B cell (primary cell): ENCODE measurements around the gene ATN1. TPM values are rescaled to one million over a fixed set of nuclear protein-coding genes. Genes with fewer than 3 reads are reported as not detected.

Experiments
- ATAC-seq: fragments of 200-7000 bp; cut with Tn5 transposase; one replicate; pipeline ENCODE4 v1.10.0; 2021; ENCODE audit warnings: low read depth, mild to moderate bottlenecking, moderate number of reproducible peaks, moderate library complexity
- CTCF ChIA-PET: fragments of 350-600 bp; sonication (Branson Sonifier 250); formaldehyde crosslinking; loops from one replicate; lab custom pipeline; 2021; ENCODE audit warnings: antibody characterized with exemption, inconsistent platforms; lab: Charles Lee
- POLR2A ChIA-PET: fragments of 350-600 bp; sonication (Branson Sonifier 250); formaldehyde crosslinking; loops from one replicate; lab custom pipeline; 2021; ENCODE audit warnings: antibody characterized with exemption; lab: Charles Lee
- DNase-seq: peaks from one replicate; pipeline ENCODE4 v3.0.0; 2013
- H2AFZ ChIP-seq: 2 replicates; pipeline ENCODE4 v1.6.1; 2012; ENCODE audit warnings: mild to moderate bottlenecking, low read depth, low read length; ENCODE audit not compliant: insufficient read depth, poor library complexity, severe bottlenecking
- H3K27ac ChIP-seq, 2 donors: 1 replicate in 1 of 2; 2 replicates in 1 of 2; pipeline ENCODE4 v1.5.1; 2012 to 2013; ENCODE audit warnings: low read length in 2 of 2, mild to moderate bottlenecking in 2 of 2, moderate library complexity in 1 of 2
- H3K27me3 ChIP-seq, 4 experiments: fragments of 200-600 bp in 1 of 4; sonication (generic) in 1 of 4; replicated peaks in 1 of 4; 1 replicate in 2 of 4; 2 replicates in 2 of 4; pipeline versions ENCODE4 v1.6.1 to v1.7.0; 2013 to 2016; ENCODE audit warnings: low read length in 3 of 4, mild to moderate bottlenecking in 2 of 4, mixed read lengths in 1 of 4, moderate library complexity in 1 of 4; ENCODE audit not compliant: insufficient read depth in 4 of 4, control insufficient read depth in 3 of 4; ENCODE audit errors: control extremely low read depth in 1 of 4
- H3K36me3 ChIP-seq, 2 experiments: replicated peaks in 1 of 2; 1 replicate in 1 of 2; 2 replicates in 1 of 2; pipeline versions ENCODE4 v1.6.1 to v1.7.1; 2013; ENCODE audit warnings: low read length in 1 of 2; ENCODE audit not compliant: insufficient read depth in 2 of 2, control insufficient read depth in 1 of 2; ENCODE audit errors: control extremely low read depth in 1 of 2, extremely low read depth in 1 of 2
- H3K4me1 ChIP-seq, 2 donors: fragments of 200-600 bp in 1 of 2; sonication (generic) in 1 of 2; 1 replicate in 1 of 2; 2 replicates in 1 of 2; pipeline versions ENCODE4 v1.5.1 to v1.6.1; 2013 to 2017; ENCODE audit warnings: low read length in 2 of 2; ENCODE audit not compliant: control insufficient read depth in 2 of 2, insufficient read depth in 2 of 2
- H3K4me2 ChIP-seq: replicated peaks from 2 replicates; pipeline ENCODE3; 2012; ENCODE audit warnings: mild to moderate bottlenecking, low read depth, low read length; ENCODE audit not compliant: poor library complexity, severe bottlenecking
- H3K4me3 ChIP-seq, 5 experiments: fragments of 200-600 bp in 1 of 5; sonication (generic) in 1 of 5; 1 replicate in 3 of 5; 2 replicates in 2 of 5; pipeline versions ENCODE4 v1.5.1 to v1.7.0; 2011 to 2016; ENCODE audit warnings: low read length in 4 of 5, mild to moderate bottlenecking in 4 of 5, low read depth in 2 of 5, control low read depth in 1 of 5, moderate library complexity in 1 of 5; ENCODE audit not compliant: insufficient read depth in 1 of 5; ENCODE audit errors: control extremely low read depth in 1 of 5, extremely low read depth in 1 of 5
- H3K79me2 ChIP-seq: fragments of 200-600 bp; sonication (generic); one replicate; pipeline ENCODE4 v1.6.0; 2016; ENCODE audit warnings: low read length; ENCODE audit not compliant: control insufficient read depth, insufficient read depth
- H3K9ac ChIP-seq: fragments of 200-600 bp; sonication (generic); 2 replicates; pipeline ENCODE4 v1.6.1; 2017; ENCODE audit warnings: mild to moderate bottlenecking, low read length, moderate library complexity
- H3K9me3 ChIP-seq, 3 donors: one replicate each; pipeline versions ENCODE4 v1.6.1 to v1.7.1; 2013; ENCODE audit warnings: low read length in 2 of 3; ENCODE audit not compliant: control insufficient read depth in 2 of 3, insufficient read depth in 1 of 3; ENCODE audit errors: control extremely low read depth in 1 of 3
- H4K20me1 ChIP-seq: 2 replicates; pipeline ENCODE4 v1.6.0; 2012; ENCODE audit warnings: mild to moderate bottlenecking, low read length; ENCODE audit not compliant: insufficient read depth, control insufficient read depth, poor library complexity, severe bottlenecking
- H3K27ac Mint-ChIP-seq: one replicate; pipeline ENCODE4 v1.8.0; 2021; ENCODE audit warnings: mixed read lengths
- H3K27me3 Mint-ChIP-seq: one replicate; pipeline ENCODE4 v1.8.0; 2021; ENCODE audit warnings: mixed read lengths
- H3K4me1 Mint-ChIP-seq: one replicate; pipeline ENCODE4 v1.8.0; 2021; ENCODE audit warnings: mixed read lengths
- H3K4me3 Mint-ChIP-seq: one replicate; pipeline ENCODE4 v1.8.0; 2021; ENCODE audit warnings: mixed read lengths
- H3K9me3 Mint-ChIP-seq: one replicate; pipeline ENCODE4 v1.8.0; 2022; ENCODE audit warnings: mixed read lengths; ENCODE audit not compliant: insufficient read depth
- CTCF ChIP-seq: fragments of 200-600 bp; IDR thresholded peaks from one replicate; pipeline ENCODE4 v1.8.0; 2022; ENCODE audit warnings: antibody characterized with exemption, mild to moderate bottlenecking
- EZH2 ChIP-seq: IDR thresholded peaks from 2 replicates; pipeline ENCODE4 v1.6.1; 2012; ENCODE audit warnings: borderline replicate concordance, low read depth, mild to moderate bottlenecking, moderate library complexity, low read length; ENCODE audit not compliant: insufficient read depth, poor library complexity, severe bottlenecking
- WGBS: methylation state at CpG from one replicate; pipeline ENCODE4 v1.1.5; 2013; ENCODE audit warnings: missing lambda C conversion rate; ENCODE audit not compliant: insufficient coverage; 5-methylcytosine and 5-hydroxymethylcytosine counted together
- intact Hi-C: fragments of 100-400 bp; cut with micrococcal nuclease; formaldehyde crosslinking; loops from one replicate; pipeline ENCODE4 v1.10.0; 2022
- polyA plus RNA-seq: library from polyadenylated mRNA; depleted of rRNA; stranded (reverse); fragments of >200 nt; gene quantifications from 2 replicates; pipeline ENCODE4 v1.2.3, GENCODE V29; 2012
- total RNA-seq, 2 donors: library from RNA; stranded (reverse); fragments of 120-200 nt in 1 of 2; gene quantifications; 1 replicate in 1 of 2; 2 replicates in 1 of 2; pipeline versions ENCODE4 v1.2.3 to v1.2.4, GENCODE V29; 2013 to 2022

The ATN1 gene
- total and polyA plus RNA-seq, 2 donors (not counting 1 experiment from before 2014, with no cell fraction given), result 21.0 to 50.8 TPM

DNA sequence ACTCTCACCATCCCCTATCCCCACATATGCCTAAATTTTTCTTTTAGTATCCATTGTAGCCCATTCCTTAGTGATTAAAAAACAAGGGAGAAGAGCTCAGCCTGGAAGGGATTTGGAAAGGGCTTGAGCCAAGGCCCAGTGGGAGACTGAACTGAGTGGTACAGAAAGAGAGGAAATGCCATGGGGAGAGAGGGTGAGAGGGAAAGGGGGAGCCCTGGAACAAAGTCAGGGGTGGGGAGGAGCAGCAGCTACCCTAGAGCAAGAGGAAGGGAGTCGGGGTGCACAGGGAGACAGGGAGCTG, 2.6 kb upstream of the ATN1 start:
- Mint-ChIP-seq H3K9me3 (no peaks in the 10 kb centered on the region), H3K4me1 (peaks cover 63% of the 10 kb centered on the region), H3K27me3 (no peaks in the 10 kb centered on the region), H3K27ac (peak overlapping the region; percentile 20), H3K4me3 (peak overlapping the region; percentile 81)
- H3K4me3 ChIP-seq, result no peak overlapping the region
- POLR2A ChIA-PET, result interaction anchor here (0.6 to 6.4 kb wide), 6 partner anchors 11 to 55 kb away, joined by 3 to 37 read pairs (median 4); partner anchors contain the start of genes C12orf57 and RNU7-1
- peaks cover 35% of the 10 kb centered on the region for H3K79me2 ChIP-seq
- H2AFZ ChIP-seq, result peak overlapping the region; percentile 78
- peak overlapping the region; percentile 71 for H3K4me2 ChIP-seq
- H3K36me3 ChIP-seq, result no peaks in the 10 kb centered on the region
- intact Hi-C loops, result loop anchor here (2.0 kb wide), 1 partner anchor 94 kb away; the partner anchor contains the start of gene LPCAT3
- DNase-seq, result no peak
- H3K4me1 ChIP-seq, result peaks cover 47 to 65% of the 10 kb centered on the region in 2 donors
- no peaks in the 10 kb centered on the region for H3K27me3 ChIP-seq
- no peaks in the 10 kb centered on the region for H4K20me1 ChIP-seq
- CTCF ChIA-PET, result interaction anchor here (0.8 to 6.2 kb wide), 19 partner anchors 10 to 187 kb away, joined by 3 to 132 read pairs (median 12); partner anchors contain the start of genes C12orf57, C1R, C1RL and LPCAT3
- no peaks in the 10 kb centered on the region for H3K9me3 ChIP-seq
- no peak overlapping the region for H3K9ac ChIP-seq
- TF ChIP-seq EZH2 (no peak), CTCF (no peak)
- H3K27ac ChIP-seq, result no peak overlapping the region
- ATAC-seq, result no peak
- WGBS, result 90% methylated on average over 1 of the region's 1 CpG

DNA sequence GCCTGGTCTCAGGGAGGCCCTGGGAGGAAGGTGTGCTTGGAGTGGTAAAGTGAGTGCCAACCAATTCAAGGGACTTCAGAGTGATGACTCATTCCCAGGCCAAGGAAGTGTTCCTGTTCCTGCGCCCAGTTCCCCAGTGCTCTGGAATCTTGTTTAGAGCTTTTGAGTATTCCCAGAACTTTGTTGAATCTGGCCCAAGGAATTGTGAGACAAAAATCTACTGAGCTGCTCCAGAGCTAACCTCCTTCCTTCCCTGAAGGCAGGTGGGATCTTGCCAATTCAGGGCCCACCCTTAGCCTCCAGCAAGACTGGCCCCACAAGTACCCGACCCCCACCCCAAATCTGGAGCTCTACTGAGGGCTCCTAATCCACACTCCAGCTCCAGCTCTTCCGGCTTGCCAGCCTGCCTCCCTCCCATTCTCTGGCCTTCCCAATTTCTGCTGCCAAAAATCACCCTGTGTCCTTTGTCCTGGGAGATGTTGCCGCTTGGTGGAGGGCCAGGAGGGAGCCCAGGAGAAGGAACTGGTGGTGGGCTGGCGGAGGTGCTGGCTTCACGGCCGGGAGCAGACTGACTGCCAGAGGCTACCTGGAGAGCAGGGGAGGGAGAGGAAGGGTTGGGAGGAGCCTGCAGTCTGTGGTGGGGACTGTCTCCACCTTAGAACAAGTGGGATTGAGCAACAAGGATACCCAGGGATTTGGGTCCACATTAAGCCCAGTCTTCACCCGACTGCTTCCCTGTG, 2.0 kb upstream of the ATN1 start:
- peaks cover 63% of the 10 kb centered on the region for H3K4me1 Mint-ChIP-seq
- peak overlapping the region; percentile 63 for H3K27ac Mint-ChIP-seq
- no peak for TF ChIP-seq EZH2
- no peak for TF ChIP-seq CTCF
- H2AFZ ChIP-seq, result no peak overlapping the region
- H3K79me2 ChIP-seq, result peaks cover 35% of the 10 kb centered on the region
- no peak overlapping the region for H3K4me2 ChIP-seq
- no peak overlapping the region for H3K9ac ChIP-seq
- no peaks in the 10 kb centered on the region for H3K27me3 Mint-ChIP-seq
- H3K27ac ChIP-seq, result no peak overlapping the region
- H3K4me3 Mint-ChIP-seq, result peak overlapping the region; percentile 81
- no peak for DNase-seq
- ATAC-seq, result no peak
- H3K4me3 ChIP-seq, result no peak overlapping the region
- no peaks in the 10 kb centered on the region for H4K20me1 ChIP-seq
- H3K9me3 Mint-ChIP-seq, result no peaks in the 10 kb centered on the region
- H3K4me1 ChIP-seq, result peaks cover 47 to 65% of the 10 kb centered on the region in 2 donors
- ChIA-PET POLR2A (interaction anchor here (0.6 to 6.4 kb wide), 7 partner anchors 11 to 55 kb away, joined by 3 to 37 read pairs (median 4); partner anchors contain the start of genes C12orf57 and RNU7-1), CTCF (interaction anchor here (0.8 to 6.2 kb wide), 19 partner anchors 9 to 186 kb away, joined by 3 to 132 read pairs (median 12); partner anchors contain the start of genes C12orf57, C1R, C1RL and LPCAT3)
- no peaks in the 10 kb centered on the region for H3K9me3 ChIP-seq
- H3K36me3 ChIP-seq, result no peaks in the 10 kb centered on the region
- 83% methylated on average over 6 of the region's 8 CpGs for WGBS
- H3K27me3 ChIP-seq, result no peaks in the 10 kb centered on the region
- intact Hi-C loops, result loop anchor here (2.0 kb wide), 1 partner anchor 93 kb away; the partner anchor contains the start of gene LPCAT3
